Aorta (tissue), 5 donors: ENCODE results near the gene TUBA8. TPM values are rescaled to one million over a fixed set of nuclear protein-coding genes. Genes with fewer than 3 reads are reported as not detected.
"Not testable (repeated sequence)": the region's sequence is repeated elsewhere in the genome, so short reads cannot be mapped to it uniquely, and the experiment has no call there.

Experiments used
- ATAC-seq: fragments of 200-7000 bp; cut with Tn5 transposase; one replicate; pipeline ENCODE4 v1.9.1; 2022; ENCODE audit warnings: moderate library complexity; ENCODE audit not compliant: low FRiP score
- DNase-seq, 2 donors: peaks; one replicate each; pipeline ENCODE4 v3.0.0-alpha.2; 2020
- H3K27ac ChIP-seq, 2 donors: one replicate each; pipeline ENCODE4 v1.5.1; 2013; ENCODE audit warnings: low read length in 2 of 2, mild to moderate bottlenecking in 2 of 2, moderate library complexity in 2 of 2, control low read depth in 1 of 2, inconsistent platforms in 1 of 2, low read depth in 1 of 2
- H3K27me3 ChIP-seq, 2 donors: one replicate each; pipeline ENCODE4 v1.6.1; 2013; ENCODE audit warnings: control low read depth in 1 of 2, low read length in 1 of 2, mild to moderate bottlenecking in 1 of 2, moderate library complexity in 1 of 2; ENCODE audit not compliant: insufficient read depth in 2 of 2, control insufficient read depth in 1 of 2
- H3K36me3 ChIP-seq, 2 donors: one replicate each; pipeline ENCODE4 v1.6.1; 2013; ENCODE audit warnings: control low read depth in 1 of 2, low read length in 1 of 2, mild to moderate bottlenecking in 1 of 2; ENCODE audit not compliant: insufficient read depth in 2 of 2, control insufficient read depth in 1 of 2
- H3K4me1 ChIP-seq, 2 donors: one replicate each; pipeline ENCODE4 v1.6.1; 2013; ENCODE audit warnings: low read length in 2 of 2, control low read depth in 1 of 2, mild to moderate bottlenecking in 1 of 2, moderate library complexity in 1 of 2; ENCODE audit not compliant: insufficient read depth in 2 of 2, control insufficient read depth in 1 of 2
- H3K4me3 ChIP-seq, 2 donors: one replicate each; pipeline ENCODE4 v1.5.1; 2013; ENCODE audit warnings: low read length in 2 of 2, control low read depth in 1 of 2, mild to moderate bottlenecking in 1 of 2
- H3K9me3 ChIP-seq: one replicate; pipeline ENCODE4 v1.6.1; 2013; ENCODE audit warnings: mild to moderate bottlenecking, low read length; ENCODE audit not compliant: control insufficient read depth
- WGBS, 2 donors: extraction: QIAGEN DNeasy Blood & Tissue Kit; methylation state at CpG; one replicate each; pipeline ENCODE4 v1.1.7; 2013; 5-methylcytosine and 5-hydroxymethylcytosine counted together
- intact Hi-C, 2 donors: fragments of 100-400 bp; cut with DNase I; formaldehyde crosslinking; loops; one replicate each; pipeline versions ENCODE4 v1.14.2 to v1.15.0; 2022
- long read RNA-seq, 2 donors: library from polyadenylated mRNA; unstranded; transcript quantifications; one replicate each; pipeline ENCODE4 v2.0.0, GENCODE V29; 2020 to 2021
- polyA plus RNA-seq, 2 donors: library from polyadenylated mRNA; stranded (reverse); fragments of 200-250 nt; gene quantifications; one replicate each; pipeline ENCODE4 v1.2.3, GENCODE V29; 2013
- total RNA-seq, 2 donors: library from RNA; stranded (reverse); fragmentation: NEBNext Ultra II Directional; extraction: Animal tissue kit (Norgen Biotek cat#: 25700); gene quantifications; one replicate each; pipeline ENCODE4 v1.2.1, GENCODE V29; 2021
- donor health status: healthy with polysubstance abuse.
- donor health status: Bipolar disorder and iron deficiency.
- donor health status: DM: no; HTN: no; CAD: no.
- donor health status: DM: no; HTN: no; CAD: no.
- donor health status: DM: yes; HTN: yes; CAD: no.

Gene TUBA8
- total RNA-seq (1 to 10 TPM; 2.6 to 3.1 TPM), polyA plus RNA-seq (1 to 10 TPM; 1.6 to 2.7 TPM)
- long read RNA-seq, donor 1, transcript TUBA8-202 (5 exons, 2,018 nt), result major isoform, 5 of 8 reads
- long read RNA-seq, donor 1, partial matches to known transcripts, result 0 of 8 reads
- long read RNA-seq, donor 1, other reads (novel, unspliced or antisense), result 3 of 8 reads
- long read RNA-seq, donor 2, partial matches to known transcripts, result 1 of 4 reads
- long read RNA-seq, donor 2, other reads (novel, unspliced or antisense), result 1 of 4 reads

GRCh38 chr22:18110194-18110953, at the start of gene TUBA8:
TSS of gene TUBA8 (plus strand) at chr22:18110809. CDS start at chr22:18110866, 57 bp downstream.
- peak in 1 of 2 donors; percentile 86 for DNase-seq
- Histone ChIP-seq H3K4me3 (peak within 1 kb of the TSS; percentile 30 to 55), H3K36me3 (no peaks in the 10 kb centered on the region), H3K4me1 (no peaks in the 10 kb centered on the region), H3K27ac (no peak within 1 kb of the TSS), H3K9me3 (no peaks in the 10 kb centered on the region), H3K27me3 (no peaks in the 10 kb centered on the region)
- WGBS, 2 donors, result 0 to 1% methylated on average over 68 to 72 of the region's 72 CpGs
- intact Hi-C loops, result no loop called here
- peak; percentile 62 for ATAC-seq

GRCh38 chr22:18062421-18062820, 48.2 kb upstream of the TUBA8 start:
- Histone ChIP-seq H3K4me1 (peaks cover 0 to 5% of the 10 kb centered on the region in 2 donors), H3K27me3 (no peaks in the 10 kb centered on the region), H3K36me3 (no peaks in the 10 kb centered on the region), H3K4me3 (no peak overlapping the region), H3K9me3 (no peaks in the 10 kb centered on the region), H3K27ac (no peak overlapping the region)
- intact Hi-C loops, result no loop called here
- no peak for DNase-seq
- no peak for ATAC-seq
- 97 to 100% methylated on average over 3 of the region's 3 CpGs for WGBS, 2 donors

GRCh38 chr22:18063306-18063705, 47.3 kb upstream of the TUBA8 start:
- intact Hi-C loops, result no loop called here
- H3K27me3 ChIP-seq, result no peaks in the 10 kb centered on the region
- ATAC-seq, result no peak

GRCh38 chr22:18063715-18064114, 46.9 kb upstream of the TUBA8 start:
- H3K27ac ChIP-seq, H3K36me3 ChIP-seq, ATAC-seq, H3K9me3 ChIP-seq, intact Hi-C loops, H3K27me3 ChIP-seq, DNase-seq, H3K4me1 ChIP-seq, H3K4me3 ChIP-seq: not testable (repeated sequence)
- 95% methylated on average over 6 of the region's 6 CpGs for WGBS, 2 donors

More at GRCh38 chr22:18063306-18063705, 47.3 kb upstream of the TUBA8 start:
- Histone ChIP-seq H3K4me3 (no peak overlapping the region), H3K36me3 (no peaks in the 10 kb centered on the region), H3K27ac (no peak overlapping the region), H3K4me1 (peaks cover 0 to 5% of the 10 kb centered on the region in 2 donors), H3K9me3 (no peaks in the 10 kb centered on the region)
- WGBS, 2 donors, result 90 to 91% methylated on average over 7 of the region's 7 CpGs
- DNase-seq, result no peak

- Histone ChIP-seq H3K27ac (no peak overlapping the region), H3K36me3 (no peaks in the 10 kb centered on the region), H3K4me1 (peaks cover 5 to 6% of the 10 kb centered on the region in 2 donors), H3K9me3 (no peaks in the 10 kb centered on the region), H3K27me3 (no peaks in the 10 kb centered on the region), H3K4me3 (no peak overlapping the region)
- DNase-seq (no peak), ATAC-seq (no peak)
- intact Hi-C loops, result loop anchor here in 1 of 2 donors (5.0 kb wide), 1 partner anchor 32 kb away; no protein-coding TSS in a partner anchor
- WGBS, 2 donors, result 93 to 94% methylated on average over 7 of the region's 7 CpGs
These were observed 46.0 kb upstream of the TUBA8 start for GRCh38 chr22:18064636-18065035.

GRCh38 chr22:18065256-18065655, 45.4 kb upstream of the TUBA8 start:
- no peak for ATAC-seq
- Histone ChIP-seq H3K4me3 (no peak overlapping the region), H3K4me1 (peaks cover 5 to 6% of the 10 kb centered on the region in 2 donors), H3K27ac (no peak overlapping the region), H3K9me3 (no peaks in the 10 kb centered on the region), H3K36me3 (no peaks in the 10 kb centered on the region), H3K27me3 (no peaks in the 10 kb centered on the region)
- no peak for DNase-seq
- 81 to 84% methylated on average over 9 of the region's 9 CpGs for WGBS, 2 donors
- intact Hi-C loops, result loop anchor here in 1 of 2 donors (5.0 kb wide), 1 partner anchor 33 kb away; no protein-coding TSS in a partner anchor

- Histone ChIP-seq H3K4me3 (no peak overlapping the region), H3K27me3 (no peaks in the 10 kb centered on the region), H3K4me1 (peaks cover 2 to 6% of the 10 kb centered on the region in 2 donors), H3K36me3 (no peaks in the 10 kb centered on the region), H3K9me3 (no peaks in the 10 kb centered on the region), H3K27ac (no peak overlapping the region)
- intact Hi-C loops, result loop anchor here in 1 of 2 donors (5.0 kb wide), 1 partner anchor 34 kb away; no protein-coding TSS in a partner anchor
- DNase-seq (peak in 1 of 2 donors; percentile 32), ATAC-seq (no peak)
- WGBS, 2 donors, result 79 to 84% methylated on average over 12 of the region's 12 CpGs
These were observed 44.3 kb upstream of the TUBA8 start for GRCh38 chr22:18066181-18066859.

GRCh38 chr22:18067121-18067520, 43.5 kb upstream of the TUBA8 start:
- ATAC-seq (no peak), DNase-seq (peak in 1 of 2 donors; percentile 47)
- Histone ChIP-seq H3K4me1 (peaks cover 2 to 6% of the 10 kb centered on the region in 2 donors), H3K4me3 (no peak overlapping the region), H3K27ac (peak overlapping the region; percentile 98 to 100), H3K9me3 (no peaks in the 10 kb centered on the region), H3K27me3 (no peaks in the 10 kb centered on the region), H3K36me3 (no peaks in the 10 kb centered on the region)
- intact Hi-C loops, result loop anchor here in 1 of 2 donors (5.0 kb wide), 1 partner anchor 35 kb away; no protein-coding TSS in a partner anchor
- 89% methylated on average over 3 of the region's 3 CpGs for WGBS, 2 donors
